ENCODE measurements around the gene DGKE.

Gene DGKE

GRCh38 chr17:56830726-56831368, 3.1 kb upstream of the DGKE start:
- H3K4me3 ChIP-seq (replicated peaks; ENCODE audit: low read depth, low read length): no peak overlapping the region
- DNase-seq (ENCODE audit: extremely low read depth, low read depth): no peak
- TF ChIP-seq, protein P1, sequence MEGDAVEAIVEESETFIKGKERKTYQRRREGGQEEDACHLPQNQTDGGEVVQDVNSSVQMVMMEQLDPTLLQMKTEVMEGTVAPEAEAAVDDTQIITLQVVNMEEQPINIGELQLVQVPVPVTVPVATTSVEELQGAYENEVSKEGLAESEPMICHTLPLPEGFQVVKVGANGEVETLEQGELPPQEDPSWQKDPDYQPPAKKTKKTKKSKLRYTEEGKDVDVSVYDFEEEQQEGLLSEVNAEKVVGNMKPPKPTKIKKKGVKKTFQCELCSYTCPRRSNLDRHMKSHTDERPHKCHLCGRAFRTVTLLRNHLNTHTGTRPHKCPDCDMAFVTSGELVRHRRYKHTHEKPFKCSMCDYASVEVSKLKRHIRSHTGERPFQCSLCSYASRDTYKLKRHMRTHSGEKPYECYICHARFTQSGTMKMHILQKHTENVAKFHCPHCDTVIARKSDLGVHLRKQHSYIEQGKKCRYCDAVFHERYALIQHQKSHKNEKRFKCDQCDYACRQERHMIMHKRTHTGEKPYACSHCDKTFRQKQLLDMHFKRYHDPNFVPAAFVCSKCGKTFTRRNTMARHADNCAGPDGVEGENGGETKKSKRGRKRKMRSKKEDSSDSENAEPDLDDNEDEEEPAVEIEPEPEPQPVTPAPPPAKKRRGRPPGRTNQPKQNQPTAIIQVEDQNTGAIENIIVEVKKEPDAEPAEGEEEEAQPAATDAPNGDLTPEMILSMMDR (IDR thresholded peaks at IDR 0.05; ENCODE audit: low read depth, low read length, missing control alignments): no peak

- TF ChIP-seq, protein P1 (IDR thresholded peaks at IDR 0.05; ENCODE audit: low read depth, low read length, missing control alignments): no peak
- no peak overlapping the region for H3K4me3 ChIP-seq (replicated peaks; ENCODE audit: low read depth, low read length)
- DNase-seq (ENCODE audit: extremely low read depth, low read depth): no peak
Measured at GRCh38 chr17:56831369-56832095, 2.4 kb upstream of the DGKE start.

GRCh38 chr17:56832446-56832845, 1.5 kb upstream of the DGKE start:
- peak overlapping the region; percentile 69 for H3K4me3 ChIP-seq (replicated peaks; ENCODE audit: low read depth, low read length)
- TF ChIP-seq, protein P1 (IDR thresholded peaks at IDR 0.05; ENCODE audit: low read depth, low read length, missing control alignments): no peak
- no peak for DNase-seq (ENCODE audit: extremely low read depth, low read depth)

- TF ChIP-seq, protein P1 (IDR thresholded peaks at IDR 0.05; ENCODE audit: low read depth, low read length, missing control alignments): no peak
- peak overlapping the region; percentile 69 for H3K4me3 ChIP-seq (replicated peaks; ENCODE audit: low read depth, low read length)
- no peak for DNase-seq (ENCODE audit: extremely low read depth, low read depth)
Measured at GRCh38 chr17:56833057-56833808, 718 bp upstream of the DGKE start.

- TF ChIP-seq, protein P1 (IDR thresholded peaks at IDR 0.05; ENCODE audit: low read depth, low read length, missing control alignments): no peak
- H3K4me3 ChIP-seq (replicated peaks; ENCODE audit: low read depth, low read length): peak overlapping the region; percentile 69
- no peak for DNase-seq (ENCODE audit: extremely low read depth, low read depth)
Measured at GRCh38 chr17:56834380-56835263, 671 bp downstream of the DGKE start.

DNA sequence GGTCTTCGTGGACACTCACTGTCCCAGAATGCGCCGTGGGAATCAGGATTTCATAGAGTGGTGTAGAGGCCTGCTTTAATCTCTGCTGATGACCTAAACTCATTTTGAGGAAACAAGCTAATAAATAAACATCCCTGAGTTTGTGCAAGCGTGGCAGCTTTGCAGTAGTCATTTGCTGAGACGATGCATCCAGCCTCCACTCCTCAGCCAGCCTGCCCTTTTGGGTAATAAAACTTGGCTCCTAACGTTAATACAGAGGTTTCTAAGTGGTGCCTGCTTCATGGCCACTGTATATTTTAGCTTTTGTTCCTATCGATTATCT, 1.3 kb downstream of the DGKE start:
- TF ChIP-seq, protein P1 (IDR thresholded peaks at IDR 0.05; ENCODE audit: low read depth, low read length, missing control alignments): no peak
- no peak for DNase-seq (ENCODE audit: extremely low read depth, low read depth)
- H3K4me3 ChIP-seq (replicated peaks; ENCODE audit: low read depth, low read length): peak overlapping the region; percentile 69
